GDM1 (cell line): ENCODE measurements around the gene ARID1B.
"Not testable (repeated sequence)": the region's sequence is repeated elsewhere in the genome, so short reads cannot be mapped to it uniquely, and the experiment has no call there.

Experiments used
- DNase-seq: peaks from one replicate; lab custom pipeline; 2025; lab: John Stamatoyannopoulos, UW

Gene ARID1B

DNA sequence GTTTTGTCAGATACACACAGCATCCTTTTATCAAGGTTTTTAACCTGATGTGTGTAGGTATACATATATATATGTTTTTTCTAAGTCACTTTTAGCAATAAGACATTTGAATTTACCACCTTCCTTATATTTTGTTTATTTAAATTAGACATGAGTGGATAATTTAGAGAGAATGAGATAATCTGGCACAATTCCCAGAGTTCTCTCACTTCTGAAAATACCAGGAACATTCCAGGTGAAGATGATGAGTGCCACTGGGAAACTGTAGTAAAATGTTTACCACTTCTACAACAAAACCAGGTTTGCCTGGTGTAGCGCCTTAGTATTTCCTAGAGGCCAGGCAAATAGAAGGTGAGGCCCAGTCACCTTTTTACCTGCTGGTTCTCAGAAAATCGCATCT lies 356.7 kb downstream of the ARID1B start:
- DNase-seq, result no peak

DNA sequence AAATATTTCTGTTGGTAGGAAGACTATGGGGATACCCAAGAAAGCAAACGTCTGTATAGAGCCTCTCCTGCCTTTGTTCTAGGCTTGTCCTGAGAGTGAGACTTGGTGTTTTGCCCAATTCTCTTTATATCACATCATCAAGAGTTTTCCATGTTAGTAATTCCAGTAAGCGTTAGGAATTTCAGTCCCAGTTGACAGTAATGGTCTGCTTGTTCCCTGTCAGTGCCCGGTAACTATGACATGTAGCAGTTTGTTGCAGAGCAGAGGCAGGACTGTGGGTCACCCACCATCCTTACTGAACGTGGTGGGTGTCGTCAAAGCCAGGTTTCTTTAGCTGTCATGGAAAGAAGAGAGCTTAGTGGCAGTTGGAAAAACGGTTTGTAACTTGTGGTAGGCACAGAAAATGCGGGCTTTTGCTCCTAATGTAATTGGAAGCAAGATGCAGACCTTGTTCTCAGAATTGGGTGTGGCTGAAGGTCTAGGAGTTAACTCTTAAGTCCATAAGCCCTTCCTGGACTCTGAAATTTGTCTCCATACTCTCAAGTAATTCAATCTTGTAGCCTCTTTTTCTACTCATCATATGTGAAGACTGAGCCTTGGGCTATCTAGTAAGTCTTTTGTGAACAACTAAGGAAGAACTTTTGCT lies 357.3 kb downstream of the ARID1B start:
- no peak for DNase-seq

DNA sequence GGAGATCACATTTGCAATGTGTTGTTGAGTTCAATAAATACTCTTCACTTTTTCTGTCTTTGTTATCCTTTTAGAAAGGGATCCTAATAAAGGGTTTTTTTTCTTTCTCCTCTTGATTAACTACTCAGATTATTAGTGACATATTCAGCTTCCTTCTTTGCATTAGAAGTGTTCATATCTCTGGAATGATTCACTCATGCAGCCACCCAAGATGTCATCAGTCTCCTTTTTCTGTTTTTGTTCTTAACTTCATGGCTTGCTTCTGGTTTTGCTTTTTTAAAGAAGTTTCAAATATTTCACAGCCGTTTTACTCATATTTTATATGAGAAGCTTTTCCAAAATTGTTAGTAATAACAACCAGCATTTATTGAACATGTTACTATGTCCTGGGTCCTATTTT lies 358.5 kb downstream of the ARID1B start:
- DNase-seq, result no peak

DNA sequence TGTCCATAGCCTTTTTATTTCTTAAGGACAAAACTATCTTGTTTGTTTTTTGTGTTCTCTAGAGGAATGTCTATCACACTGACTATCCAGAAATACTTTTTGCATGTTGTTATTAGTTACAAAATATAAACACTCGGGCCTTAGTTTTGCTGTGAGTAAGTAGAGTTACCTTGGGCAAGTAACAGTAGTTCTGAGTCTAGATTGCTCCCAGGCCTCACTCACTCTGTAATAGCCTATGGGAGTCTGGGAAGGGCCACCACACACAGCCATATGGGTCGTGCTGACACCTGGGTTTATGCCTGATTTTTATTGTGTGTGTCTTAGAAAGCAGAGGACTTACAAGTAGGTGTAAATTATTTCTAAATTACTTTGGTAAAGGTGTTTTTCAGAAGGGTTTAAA lies 360.3 kb downstream of the ARID1B start:
- DNase-seq, result no peak

DNA sequence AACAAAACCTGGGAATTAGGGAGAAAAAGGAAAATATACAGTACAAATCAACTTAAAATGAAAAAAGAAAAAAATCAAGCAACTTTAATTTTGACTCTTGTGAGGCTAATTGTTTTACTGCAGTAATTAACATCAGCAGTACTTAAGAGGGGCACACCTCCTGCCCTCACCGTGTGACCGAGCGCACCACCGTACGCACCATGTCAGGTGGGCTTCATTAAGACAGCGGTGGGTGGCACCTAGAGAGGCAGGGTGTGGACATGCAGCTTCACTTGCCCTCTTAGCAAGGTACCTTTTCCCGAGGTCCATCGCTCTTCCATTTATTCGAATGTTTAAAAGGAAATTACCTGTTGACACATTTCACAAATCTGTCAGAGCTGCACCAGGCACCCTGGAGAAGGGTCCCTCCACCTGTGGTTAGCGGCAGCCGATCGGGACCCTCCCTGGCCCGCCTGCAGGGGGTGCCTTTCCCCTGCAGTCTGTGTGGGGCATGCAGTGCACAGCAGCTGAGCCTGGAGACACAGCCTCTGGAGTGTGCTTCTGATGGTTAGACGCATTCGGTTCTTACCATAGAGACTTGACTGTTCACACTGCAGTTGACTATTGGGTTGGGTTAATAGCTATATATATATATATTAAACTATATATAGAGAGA lies 362.0 kb downstream of the ARID1B start:
- DNase-seq, result no peak

DNA sequence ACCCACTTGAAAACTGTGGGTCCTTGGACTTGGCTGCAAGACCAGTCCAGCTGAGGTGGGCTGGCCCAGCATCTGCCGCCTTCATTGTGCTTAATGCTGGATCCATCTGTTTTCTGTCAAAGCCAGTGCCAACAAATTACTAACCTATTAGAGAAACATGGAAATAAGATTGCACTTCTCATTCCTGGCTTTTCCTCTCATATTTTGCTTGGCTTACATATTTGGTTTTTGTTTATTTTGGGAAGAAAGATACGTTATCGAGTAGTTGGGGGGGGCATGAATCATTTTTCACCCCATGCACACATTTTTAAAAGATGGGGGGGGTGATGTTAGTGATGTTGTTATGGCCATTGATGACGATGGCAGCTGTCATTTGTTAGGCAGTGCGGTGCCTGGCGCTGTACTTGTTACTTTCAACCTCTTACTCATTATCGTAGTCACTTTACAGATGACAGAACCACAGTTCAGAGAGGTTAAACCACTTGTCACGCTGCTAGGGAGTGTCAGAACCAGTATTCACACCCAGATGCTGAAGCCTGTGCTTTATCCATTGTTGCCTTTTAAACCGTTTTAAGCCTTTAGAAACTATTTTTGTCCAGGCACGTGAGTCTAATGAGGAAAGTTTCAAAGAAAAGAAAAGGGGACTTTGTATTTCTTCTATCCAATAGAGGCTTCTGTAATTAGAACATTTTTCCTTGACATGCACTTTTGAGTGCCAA lies 366.2 kb downstream of the ARID1B start:
- no peak for DNase-seq

DNA sequence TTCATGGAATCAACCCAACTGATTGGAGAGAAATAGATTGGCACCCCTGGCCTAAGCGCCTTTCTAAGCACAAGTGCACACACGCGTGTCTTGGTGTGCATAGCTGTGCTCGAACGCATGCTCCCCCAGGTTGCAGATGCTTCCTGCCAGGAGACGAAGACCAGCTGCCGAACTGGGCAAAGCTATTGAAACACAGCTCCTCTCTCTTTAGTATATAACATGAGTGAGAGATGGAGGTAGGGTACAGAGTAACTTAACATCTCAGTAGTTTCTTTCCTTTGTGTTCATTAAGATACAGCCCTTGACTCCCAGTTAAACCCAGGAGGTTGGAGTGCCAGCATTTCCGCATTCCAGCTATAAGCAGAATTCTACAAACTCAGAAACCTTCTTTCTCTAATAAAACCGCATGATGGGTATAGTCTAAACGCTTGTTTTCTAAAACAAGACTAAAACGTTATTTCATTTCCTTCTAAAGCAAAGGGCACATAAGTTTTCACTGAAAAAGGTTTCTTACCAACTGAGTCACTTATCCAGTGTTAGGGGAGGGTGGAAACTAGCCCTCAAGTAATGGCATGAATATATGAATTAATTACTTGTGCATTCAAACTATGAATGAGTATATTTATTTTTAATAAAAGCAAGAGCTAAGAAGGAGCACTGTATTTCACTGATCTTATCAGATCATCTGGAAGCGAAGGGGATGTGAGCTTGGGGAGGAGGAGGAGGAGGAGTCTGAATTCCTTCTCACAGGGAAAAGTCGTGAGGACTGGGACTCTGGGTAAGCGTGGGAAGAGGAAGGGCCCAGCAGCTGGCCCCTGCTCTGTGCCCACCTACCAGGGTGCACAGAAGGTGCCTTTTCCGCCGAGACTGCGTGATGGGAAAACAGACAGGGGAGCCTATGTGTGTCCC lies 367.0 kb downstream of the ARID1B start:
- no peak for DNase-seq

DNA sequence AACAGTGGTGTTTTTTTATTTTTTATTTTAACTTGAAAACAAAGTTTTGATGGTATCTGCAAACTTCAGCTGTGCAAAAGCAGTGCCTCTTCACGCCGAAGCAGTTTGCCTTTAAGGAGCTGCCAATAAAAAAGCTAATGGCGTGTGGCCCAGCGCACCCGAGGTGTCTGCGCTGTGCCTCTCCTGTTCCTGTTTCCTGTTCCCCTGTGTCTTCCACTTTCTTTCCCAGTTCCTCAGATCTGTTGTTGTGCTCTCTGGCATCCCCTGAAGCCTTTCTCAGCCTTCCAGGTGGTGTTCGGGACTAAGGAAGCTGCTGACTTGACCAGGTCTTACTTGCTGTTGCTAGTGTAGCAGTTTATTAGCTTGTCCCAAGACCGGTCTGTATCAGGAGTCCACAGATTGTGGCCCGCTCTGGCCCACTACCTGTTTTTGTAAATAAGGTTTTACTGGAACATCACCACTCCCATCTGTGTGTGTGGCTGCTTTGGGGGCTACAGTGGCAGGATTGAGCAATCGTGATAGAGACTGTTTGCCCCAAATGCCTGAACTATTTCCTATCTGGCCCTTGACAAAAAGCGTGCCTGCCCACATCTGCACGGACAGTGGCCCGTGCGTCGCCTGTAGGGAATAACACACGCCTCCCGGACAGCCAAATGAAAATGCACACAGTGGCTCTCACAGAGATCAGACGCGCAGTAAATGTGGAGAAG lies 367.8 kb downstream of the ARID1B start:
- no peak for DNase-seq

DNA sequence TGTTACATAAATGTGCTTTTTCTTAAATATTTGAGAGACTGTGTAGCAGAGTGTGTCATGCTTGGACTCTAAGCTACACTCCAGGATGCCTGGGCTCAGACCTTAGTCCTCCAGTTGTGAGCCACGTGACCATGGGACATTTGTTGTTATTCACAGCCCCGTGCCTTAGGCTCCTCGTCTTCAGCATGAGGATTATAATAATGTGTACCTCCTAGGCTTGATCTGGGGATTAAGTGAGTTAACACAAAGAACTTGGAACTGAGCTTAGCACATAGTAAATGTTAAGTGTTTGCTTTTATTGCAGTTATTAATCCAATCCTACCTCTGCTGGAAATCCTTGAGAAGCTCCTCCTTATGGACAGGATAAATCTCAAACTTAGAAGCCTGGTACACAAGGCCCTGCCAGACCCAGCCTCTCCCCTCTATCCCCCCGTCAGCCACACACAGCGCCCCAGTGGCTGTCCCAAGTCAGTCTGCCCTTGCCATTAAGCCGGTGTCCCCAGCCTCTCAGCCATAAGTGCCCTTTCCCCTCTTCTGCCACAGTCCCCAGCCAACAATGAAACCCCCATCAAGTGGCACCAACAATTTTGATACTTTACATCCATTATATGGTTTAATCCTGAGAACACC lies 368.6 kb downstream of the ARID1B start:
- DNase-seq, result no peak

DNA sequence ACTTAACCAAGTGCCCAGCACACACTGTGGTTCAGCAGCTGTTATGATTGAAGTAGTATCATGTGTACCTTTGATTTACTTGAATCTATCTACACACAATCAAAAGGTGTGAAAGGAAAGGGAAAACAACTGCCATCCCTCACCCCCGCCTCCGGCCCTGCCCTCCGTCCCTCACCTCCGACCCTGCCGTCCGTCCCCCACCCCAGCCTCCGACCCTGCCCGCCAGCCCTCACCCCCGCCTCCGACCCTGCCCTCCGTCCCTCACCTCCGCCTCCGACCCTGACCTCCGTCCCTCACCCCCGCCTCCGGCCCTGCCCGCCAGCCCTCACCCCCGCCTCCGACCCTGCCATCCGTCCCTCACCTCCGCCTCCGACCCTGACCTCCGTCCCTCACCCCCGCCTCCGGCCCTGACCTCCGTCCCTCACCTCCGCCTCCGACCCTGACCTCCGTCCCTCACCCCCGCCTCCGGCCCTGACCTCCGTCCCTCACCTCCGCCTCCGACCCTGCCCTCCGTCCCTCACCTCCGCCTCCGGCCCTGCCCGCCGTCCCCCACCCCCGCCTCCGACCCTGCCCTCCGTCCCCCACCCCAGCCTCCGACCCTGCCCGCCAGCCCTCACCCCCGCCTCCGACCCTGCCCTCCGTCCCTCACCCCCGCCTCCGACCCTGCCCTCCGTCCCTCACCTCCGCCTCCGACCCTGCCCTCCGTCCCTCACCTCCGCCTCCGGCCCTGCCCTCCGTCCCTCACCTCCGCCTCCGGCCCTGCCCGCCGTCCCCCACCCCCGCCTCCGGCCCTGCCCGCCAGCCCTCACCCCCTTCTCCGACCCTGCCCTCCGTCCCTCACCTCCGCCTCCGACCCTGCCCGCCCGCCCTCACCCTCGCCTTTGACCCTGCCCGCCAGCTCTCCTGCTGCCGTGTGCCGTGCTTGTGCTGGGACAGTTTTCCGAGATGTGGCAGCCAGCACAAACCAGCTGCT lies 370.2 kb downstream of the ARID1B start:
- not testable (repeated sequence) for DNase-seq

DNA sequence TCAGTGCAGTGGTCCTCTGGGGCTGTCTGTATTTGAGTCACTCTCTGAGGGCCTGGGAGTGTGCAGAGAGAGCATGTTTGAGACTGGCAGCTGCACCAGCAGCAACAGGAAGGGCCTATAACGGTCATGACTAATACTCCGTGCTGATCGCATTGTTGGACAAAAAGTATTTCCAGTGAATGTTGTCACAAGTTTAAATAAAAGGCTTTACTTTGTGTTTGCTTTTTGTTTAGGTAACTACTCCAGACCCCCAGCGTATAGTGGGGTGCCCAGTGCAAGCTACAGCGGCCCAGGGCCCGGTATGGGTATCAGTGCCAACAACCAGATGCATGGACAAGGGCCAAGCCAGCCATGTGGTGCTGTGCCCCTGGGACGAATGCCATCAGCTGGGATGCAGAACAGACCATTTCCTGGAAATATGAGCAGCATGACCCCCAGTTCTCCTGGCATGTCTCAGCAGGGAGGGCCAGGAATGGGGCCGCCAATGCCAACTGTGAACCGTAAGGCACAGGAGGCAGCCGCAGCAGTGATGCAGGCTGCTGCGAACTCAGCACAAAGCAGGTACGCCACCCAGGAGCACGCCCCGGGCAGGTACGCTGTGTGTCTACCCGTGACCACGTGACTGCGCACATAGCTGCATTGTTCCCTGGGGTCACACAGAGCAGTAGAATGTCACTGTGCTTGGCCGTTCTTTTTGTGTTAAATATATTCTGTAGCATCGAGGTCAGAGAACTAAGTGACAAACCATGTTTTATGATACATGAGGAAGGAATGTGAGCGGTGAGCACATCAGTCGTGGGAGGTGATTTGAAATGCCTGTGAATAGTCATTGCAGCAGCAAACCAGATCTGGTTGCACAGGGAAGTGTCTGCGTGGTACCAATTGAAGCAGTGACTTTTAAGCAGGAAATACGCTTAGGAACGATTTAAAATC lies 371.5 kb downstream of the ARID1B start:
- no peak for DNase-seq

DNA sequence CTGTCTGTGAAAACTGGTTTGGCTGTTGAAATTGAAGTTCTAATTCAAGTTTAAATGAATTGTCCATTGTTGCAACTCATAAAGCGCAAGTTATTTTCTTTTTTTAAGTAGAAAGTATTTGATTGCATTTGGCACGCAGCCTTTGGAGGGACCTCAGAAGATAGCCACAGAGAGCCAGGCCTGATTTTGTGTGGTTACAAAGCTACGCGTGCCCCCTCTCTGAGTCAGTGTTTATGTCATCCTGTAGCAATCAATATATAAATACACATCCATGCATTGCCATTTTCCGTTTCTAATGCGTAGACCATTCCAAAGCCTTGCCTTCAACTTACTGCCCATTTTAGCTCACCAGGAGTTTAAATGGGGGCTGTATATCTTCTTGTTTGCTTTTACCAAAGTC lies 372.9 kb downstream of the ARID1B start:
- no peak for DNase-seq

DNA sequence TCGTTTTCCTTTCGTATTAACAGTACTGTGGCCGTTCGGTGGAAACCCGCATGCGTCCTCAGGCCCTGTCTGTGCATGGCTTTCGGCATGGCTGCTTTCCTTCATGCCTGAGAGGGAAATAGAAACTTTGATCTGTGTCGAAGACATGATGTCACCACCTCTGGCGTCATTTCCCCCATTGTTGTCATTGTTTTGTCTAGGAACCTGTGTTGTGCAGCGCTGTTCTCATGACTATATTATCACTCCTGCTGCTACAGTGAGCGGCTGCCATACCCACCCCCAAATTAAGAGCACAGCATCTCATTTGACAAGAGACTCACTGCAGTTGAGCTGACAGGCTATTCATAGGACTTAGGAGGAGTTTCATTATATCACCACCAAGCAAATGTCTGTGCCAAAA lies 373.9 kb downstream of the ARID1B start:
- no peak for DNase-seq

DNA sequence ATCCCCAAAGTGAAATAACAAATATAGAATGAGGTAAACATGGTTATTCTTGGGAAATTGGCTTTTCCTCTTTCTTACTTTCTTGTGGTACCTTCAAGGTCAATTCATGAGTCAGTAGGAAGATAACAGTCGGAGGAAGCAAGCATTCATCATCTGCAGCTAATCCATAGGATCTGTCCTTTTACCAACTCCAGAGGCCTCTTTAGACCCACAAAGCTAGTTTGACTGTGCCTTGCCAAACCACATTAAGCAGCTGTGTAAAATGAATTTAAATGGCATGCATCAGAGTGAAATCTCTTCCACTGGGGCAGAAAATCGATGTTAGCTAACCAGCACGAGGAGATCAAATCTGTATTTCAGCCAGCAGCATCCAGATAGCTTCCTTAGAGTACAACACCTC lies 374.8 kb downstream of the ARID1B start:
- no peak for DNase-seq

DNA sequence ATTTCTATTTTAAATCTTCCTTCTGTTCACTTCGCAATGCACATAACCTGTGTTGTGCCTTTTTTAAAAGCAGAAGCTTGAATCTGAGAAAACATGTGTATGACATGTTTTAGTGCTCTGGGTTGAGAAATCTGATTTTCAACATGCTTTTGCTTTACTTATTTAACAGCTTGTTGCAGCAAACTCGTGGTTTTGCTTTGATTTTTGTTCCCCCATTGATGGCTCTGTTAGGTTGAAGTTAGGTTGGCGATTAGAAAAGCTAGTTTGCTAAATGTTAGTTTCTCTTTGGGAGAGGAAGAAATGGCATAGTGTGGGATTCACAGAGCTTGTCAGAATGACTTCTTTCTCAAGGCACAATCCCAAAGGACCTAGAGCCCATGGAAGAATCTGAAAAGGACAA lies 375.4 kb downstream of the ARID1B start:
- no peak for DNase-seq

DNA sequence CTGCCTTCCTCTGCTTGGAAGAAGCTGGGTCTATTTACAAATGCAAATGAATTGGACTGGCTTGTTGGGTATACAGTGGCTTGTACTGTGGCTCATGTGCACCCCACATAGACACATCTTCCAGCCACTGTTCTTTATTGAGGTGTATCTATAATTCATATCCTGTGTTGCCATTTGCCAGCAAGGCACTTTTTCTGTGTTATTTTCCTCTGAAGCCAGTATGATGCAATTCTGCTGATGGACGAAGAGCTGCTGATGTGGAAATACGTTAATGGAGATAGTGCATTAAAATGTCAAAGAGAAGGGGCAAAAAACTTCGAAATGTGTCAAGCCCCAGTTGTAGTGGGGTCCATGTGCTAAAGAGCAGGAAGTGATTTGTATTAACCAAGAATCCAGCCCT lies 378.6 kb downstream of the ARID1B start:
- DNase-seq, result no peak

DNA sequence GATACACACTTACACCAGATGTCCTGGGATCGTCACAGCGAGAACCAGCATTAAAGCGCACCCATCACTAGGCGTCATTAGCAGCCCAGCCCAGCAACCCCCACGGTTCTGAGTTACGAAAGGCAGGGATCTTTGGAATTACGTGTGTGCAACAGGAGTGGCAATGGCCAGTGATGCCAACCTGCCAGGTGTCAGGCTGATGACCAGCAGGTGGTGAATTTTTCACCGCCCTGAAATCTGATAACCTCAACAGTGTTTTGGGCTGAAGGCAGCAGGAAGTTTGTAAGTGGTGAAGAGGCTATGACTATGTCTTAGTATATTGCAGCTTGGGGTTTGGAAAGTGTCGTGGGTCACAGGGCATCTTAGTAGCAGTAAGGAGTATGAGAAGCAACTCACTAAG lies 380.1 kb downstream of the ARID1B start:
- no peak for DNase-seq

DNA sequence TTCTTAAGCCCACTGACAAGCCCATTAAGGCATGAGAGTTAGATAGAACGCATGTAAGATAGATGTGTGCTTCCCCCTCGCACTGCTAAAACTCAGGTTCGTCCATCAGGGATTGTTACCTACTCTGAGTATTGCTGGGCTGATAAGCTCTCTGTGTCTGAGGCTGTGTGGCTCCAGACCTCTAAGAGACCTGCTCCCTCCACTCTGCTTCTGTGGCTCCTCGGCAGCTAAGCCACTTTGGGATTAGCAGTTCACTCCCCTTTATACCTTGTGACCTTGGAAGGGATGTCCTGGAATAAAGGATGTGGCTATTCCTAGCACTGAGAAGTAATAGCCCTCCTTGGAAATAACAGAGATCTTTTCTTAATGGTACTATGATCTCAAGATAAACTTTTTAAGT lies 381.3 kb downstream of the ARID1B start:
- DNase-seq, result no peak

DNA sequence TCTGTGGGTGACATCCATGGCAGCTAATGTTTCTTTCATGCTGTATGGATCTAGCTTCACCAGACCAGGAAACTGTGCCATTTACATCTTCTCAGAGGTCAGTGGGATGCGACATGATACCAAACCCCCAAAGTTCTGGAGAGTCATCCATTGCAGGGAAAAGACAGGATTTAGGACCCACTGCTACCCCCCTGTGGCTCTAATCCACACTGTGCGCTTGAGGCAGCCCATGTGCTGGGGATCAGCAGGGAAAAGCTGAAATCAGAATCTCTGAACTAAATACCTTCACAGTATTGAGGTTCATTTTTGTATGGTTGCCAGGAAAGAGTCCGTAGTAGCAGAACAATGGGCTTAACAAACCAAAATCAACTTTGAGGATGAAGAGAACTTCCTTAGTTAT lies 381.7 kb downstream of the ARID1B start:
- no peak for DNase-seq
